Fibroblast of gingiva (primary cell): ENCODE data around the gene ZNF33A.
A peak's percentile ranks its signal among the peaks of the same experiment; 100 is the strongest.
"Not testable (repeated sequence)": the region's sequence is repeated elsewhere in the genome, so short reads cannot be mapped to it uniquely, and the experiment has no call there.

Source experiments
- DNase-seq: peaks from one replicate; pipeline ENCODE4 v3.0.0-alpha.2; 2011; ENCODE audit warnings: low read depth

Gene ZNF33A

DNA sequence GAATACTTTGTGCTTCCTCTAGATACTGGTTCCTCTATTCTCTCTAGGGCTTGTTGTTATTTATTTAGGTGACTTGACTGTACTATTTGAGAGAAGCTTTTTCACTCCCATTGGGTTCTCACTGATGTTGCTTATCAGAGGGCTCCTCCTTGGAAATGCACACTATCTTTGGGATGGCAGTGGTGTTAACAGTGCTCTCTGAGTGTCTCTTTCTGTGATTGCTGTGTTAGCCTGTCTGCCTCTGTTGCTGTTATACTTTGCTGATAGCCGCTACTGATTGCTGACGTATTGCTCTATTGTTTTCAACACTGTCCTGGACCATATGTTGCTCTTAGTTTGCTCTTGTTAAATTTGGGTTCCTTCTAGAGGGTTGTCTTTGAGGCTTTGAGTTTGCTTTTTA is 34.7 kb downstream of the ZNF33A start:
- no peak for DNase-seq

GRCh38 chr10:38047666-38048065 is 37.2 kb downstream of the ZNF33A start:
- DNase-seq, result no peak

DNA sequence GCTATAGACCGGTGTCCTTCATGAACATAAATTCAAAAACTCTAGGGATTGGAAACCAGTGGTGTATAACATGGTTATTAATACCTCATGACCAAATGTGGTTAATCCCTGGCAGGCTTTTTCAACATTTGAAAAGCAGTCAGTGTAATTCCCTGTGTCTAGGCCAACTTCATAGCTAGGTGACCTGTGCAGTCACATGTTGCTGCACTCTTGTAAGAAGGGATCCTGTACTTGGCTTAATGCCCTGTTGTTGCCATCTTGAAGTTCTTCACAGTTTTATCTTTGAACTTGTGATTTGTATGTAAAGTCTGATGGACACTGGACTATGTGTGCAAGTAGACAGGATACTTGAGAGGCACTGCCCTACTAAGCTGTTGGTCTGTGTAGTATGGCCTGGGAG is 39.7 kb downstream of the ZNF33A start:
- DNase-seq, result no peak

- peak; percentile 82 for DNase-seq
These were observed 43.9 kb downstream of the ZNF33A start for GRCh38 chr10:38054361-38054797.

- DNase-seq, result not testable (repeated sequence)
These were observed 44.9 kb downstream of the ZNF33A start for GRCh38 chr10:38055274-38055894.

GRCh38 chr10:38069663-38070062 is 59.2 kb downstream of the ZNF33A start:
- peak; percentile 24 for DNase-seq

- no peak for DNase-seq
These were observed 60.0 kb downstream of the ZNF33A start for GRCh38 chr10:38070501-38070900.

DNA sequence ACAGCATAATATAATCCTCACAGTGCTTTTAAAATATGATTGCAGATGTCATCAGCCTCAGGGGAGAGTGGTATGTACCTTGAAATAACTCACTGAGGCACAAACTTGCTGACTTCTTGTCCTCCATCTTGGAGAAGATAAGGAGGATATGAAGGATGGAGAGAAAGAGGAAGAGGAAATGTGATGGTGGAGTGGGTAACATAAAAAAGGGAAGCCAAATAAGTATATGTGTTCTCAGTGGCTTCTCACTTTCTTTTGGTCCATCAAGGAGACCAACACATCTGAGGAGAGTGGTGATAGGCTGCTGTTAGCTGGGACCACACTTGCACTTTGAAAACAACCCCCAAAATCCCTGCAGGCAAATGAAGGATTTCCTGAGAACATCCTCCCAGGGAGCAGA is 62.1 kb downstream of the ZNF33A start:
- DNase-seq, result no peak

- no peak for DNase-seq
These were observed 66.2 kb downstream of the ZNF33A start for GRCh38 chr10:38076687-38077086.

DNA sequence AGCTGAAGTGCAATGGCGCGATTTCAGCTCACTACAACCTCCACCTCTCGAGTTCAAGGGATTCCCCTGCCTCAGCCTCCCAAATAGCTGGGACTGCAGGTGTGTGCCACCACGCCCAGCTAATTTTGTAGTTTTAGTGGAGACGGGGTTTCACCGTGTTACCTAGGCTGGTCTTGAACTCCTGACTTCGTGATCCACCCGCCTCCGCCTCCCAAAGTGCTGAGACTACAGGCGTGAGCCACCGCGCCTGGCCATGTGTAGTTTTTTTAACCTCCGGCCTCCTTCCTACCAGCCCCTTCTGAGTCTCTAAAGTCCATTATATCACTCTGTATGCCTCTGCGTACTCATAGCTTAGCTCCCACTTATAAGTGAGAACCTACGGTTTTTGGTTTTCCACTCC is 82.8 kb downstream of the ZNF33A start:
- DNase-seq, result not testable (repeated sequence)

DNA sequence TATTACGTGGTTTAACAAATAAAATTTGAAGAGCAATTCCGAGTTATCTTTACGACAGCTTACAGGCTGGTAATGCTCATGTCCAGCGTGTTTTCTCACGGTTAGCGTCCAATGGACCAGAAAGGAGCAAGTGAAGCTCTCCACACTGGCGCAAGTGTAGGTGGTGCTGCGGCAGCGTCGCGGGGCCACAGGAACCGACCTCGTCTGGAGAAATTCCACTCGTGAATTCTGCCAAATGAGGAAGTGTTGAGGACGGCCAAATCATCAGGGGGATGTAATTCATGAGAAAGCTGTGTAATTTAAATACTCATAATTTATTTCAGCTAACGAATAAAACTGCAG is 83.3 kb downstream of the ZNF33A start:
- no peak for DNase-seq

GRCh38 chr10:38094158-38094926 is 83.9 kb downstream of the ZNF33A start, which contains the start of gene ZNF37A:
Gene ZNF37A, plus strand, starts transcription at chr10:38094337. Its CDS starts 2,281 bp downstream, at chr10:38096618.
- DNase-seq, result peak; percentile 96

DNA sequence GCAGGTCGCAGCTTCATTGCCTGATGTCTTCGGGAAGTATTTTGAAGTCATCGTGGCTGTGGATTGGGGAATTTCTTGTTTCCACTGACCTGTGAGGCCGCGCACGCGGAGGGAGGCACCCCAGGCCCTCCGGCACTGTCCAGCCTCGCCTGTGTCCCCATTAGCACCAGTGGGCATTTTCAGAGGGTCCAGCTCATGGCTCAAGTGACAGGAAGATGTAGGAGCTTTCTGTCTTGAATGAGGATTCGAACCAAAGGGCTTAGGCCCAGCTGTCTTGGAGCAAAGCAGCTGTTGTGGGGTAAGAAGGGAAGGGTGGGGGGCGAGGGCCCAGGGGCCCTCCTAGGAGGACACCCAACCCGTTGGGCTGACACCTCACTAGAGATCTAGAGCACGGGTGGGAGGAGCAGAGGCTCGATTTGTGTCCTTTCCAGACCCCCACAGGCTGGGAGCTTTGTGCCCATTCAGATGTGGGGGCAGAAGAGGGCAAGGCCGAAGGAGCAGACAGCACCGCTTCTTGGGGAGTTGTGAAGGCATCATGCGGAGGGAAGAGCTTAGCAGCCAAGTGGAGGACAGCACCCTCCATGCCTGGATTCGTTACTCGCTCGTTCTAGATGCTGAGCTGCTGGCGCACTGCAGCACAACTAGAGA is 84.6 kb downstream of the ZNF33A start:
- peak; percentile 6 for DNase-seq

DNA sequence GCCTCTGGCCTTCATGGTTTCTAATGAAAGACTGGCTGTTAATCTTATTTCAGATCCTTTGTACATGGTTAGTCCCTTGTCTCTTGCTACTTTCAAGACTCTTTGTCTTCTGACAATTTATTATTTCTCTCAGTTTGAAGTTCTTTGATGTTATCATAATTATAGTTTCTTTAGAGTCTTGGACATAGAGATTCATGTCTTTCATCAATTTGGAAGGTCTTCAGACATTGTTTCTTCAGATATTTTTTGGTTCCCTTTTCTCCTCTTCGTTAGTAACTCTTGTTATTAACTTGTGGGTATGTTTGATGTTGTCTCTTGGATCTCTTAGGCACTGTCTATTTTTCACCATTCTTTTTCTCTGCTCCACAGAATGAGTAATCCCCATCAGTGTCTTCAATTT is 92.4 kb downstream of the ZNF33A start:
- no peak for DNase-seq

DNA sequence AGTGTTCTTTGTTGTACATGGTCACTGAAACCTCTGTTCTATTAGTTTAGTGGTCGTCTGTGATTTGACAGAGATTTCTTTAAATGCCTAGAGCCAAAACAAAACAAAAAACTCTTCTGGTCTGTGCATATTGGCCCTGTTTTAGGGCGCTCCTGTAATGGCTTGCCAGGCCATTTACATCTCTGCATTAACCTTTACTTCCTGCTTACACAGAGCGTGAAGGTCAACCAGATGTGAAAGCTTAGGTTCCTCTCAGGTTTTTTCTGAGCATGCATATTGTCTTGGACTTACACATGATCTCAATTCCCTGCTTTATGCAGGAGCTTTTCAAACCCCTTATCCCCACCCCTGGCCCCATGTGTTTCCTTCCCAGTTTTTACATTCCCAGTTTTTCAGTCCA is 93.3 kb downstream of the ZNF33A start:
- DNase-seq, result no peak

DNA sequence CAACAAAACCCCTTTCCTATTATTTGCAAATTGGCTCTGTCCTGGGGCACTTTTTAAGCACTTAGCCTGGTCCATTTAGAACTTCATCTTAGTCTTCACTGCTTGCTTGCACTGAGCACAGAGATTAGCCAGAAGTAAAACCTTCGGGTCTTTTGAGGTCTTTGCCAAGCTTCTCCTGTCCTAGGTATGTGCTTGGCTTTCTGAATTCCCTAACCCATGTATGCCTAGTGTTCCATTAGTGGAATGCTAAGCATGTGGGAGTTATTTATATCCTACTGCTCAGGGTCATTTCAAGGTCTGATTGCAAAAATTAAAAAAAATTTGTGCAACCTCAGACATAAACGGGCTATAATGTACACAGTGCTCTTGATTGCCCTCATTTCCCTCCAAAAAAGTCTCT is 101.7 kb downstream of the ZNF33A start:
- no peak for DNase-seq
